HG03457 (cell line): ENCODE measurements around the gene CCDC80.
"Not testable (repeated sequence)": the region's sequence is repeated elsewhere in the genome, so short reads cannot be mapped to it uniquely, and the experiment has no call there.

Experiments
- ATAC-seq: cut with Tn5 transposase; IDR thresholded peaks from one replicate; pipeline ENCODE4 v1.9.1; 2021; ENCODE audit warnings: moderate number of reproducible peaks; ENCODE audit not compliant: unreplicated experiment

Gene CCDC80

DNA sequence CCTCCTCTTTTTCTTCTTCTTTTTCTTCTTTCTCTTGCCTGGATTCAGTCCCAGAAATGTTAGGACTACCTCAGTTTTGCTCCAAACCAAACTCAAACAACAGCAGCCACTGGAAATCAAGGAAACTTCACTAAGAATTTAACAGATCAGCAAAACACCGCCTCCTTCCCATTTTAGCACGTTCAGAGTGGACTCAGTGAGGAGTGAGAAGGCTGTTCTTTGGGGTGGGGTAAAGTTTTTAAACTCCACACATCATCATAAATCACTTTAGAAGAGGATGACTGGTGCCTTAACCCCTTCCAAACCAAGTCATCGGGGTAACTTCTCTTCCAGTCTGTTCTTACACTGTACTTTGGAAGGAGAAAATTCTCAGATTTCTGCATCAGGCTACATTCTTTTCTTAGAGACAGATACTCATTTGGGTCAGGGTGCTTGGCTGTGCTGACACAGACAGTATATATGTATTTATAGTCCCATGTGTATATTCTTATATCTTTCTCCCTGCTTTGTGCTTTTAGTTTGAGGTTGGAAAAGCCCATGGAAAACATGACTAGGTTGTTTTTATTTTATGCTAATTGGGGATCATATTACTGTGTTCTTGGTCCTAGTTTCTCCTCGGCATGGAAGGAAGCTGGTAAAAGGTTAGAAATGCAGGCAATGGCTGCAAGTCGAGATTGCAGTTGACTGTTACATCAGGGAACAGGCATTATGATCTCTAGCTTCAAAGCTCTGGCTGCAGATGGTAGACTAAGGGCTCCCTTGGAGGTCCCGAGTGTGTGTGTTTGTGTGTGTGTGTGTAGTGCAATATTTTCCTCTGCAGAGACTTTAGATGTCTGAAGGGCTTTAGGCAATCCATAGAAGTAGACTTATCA, at the start of gene CCDC80:
TSS of gene CCDC80 (minus strand) at position 214 of the 872 bp plus-strand sequence. CDS start 1,238 bp downstream, outside the sequence.
- ATAC-seq, result no peak

- ATAC-seq, result no peak
Measured at GRCh38 chr3:112689989-112690388, 49.0 kb upstream of the CCDC80 start.

DNA sequence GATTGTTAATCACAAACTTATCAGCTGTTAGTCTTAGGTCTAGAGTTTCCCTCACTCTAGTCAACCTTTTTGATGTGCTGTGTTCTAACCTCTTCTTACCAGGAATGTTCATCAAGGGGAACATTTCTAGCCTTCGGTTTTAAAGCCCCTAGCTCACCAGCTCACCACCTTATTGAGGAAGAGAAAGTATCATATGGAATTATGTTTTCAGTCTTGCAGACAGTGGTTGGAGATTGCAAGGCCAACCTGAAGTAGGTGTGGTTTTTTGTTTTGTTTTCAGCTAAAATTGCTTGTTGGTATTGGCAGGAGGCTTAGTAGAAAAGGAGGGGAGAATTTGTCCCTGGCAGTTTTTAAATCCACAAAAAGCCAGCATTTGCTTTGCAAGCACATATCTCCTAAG, 48.4 kb upstream of the CCDC80 start:
- no peak for ATAC-seq

GRCh38 chr3:112688819-112689218, 47.9 kb upstream of the CCDC80 start:
- ATAC-seq, result no peak

DNA sequence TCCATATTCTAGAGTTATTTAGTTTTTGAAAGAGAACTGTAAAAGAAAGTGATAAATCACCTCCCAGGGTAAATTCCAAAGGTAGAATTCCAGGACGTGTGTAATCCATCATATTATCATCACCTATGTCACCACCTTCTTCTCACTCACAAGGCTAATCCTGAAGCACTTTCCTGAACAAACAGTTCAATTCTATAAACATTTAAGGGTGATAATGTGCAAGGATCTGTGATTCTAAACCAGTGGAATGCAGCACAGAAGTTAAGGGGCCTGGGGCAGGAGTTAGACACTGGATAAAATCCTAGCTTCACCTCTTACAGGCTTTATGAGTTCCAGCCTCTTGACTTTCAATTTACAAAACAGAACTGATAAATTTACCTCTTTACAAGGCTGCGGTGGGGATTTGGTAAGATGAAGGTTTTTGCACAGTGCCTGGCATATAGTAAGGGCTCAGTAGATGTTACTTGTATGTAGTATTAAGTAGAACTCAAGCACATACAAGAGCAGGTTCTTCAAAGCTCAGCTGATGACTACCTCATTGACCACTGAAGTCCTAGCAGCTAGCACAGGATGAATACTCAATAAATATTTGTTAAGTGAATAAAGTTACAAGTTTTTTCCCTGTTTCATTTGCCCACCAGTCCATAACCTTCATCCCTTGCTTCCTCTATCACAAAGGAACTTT, 47.3 kb upstream of the CCDC80 start:
- ATAC-seq, result no peak

GRCh38 chr3:112687616-112688015, 46.7 kb upstream of the CCDC80 start:
- no peak for ATAC-seq

DNA sequence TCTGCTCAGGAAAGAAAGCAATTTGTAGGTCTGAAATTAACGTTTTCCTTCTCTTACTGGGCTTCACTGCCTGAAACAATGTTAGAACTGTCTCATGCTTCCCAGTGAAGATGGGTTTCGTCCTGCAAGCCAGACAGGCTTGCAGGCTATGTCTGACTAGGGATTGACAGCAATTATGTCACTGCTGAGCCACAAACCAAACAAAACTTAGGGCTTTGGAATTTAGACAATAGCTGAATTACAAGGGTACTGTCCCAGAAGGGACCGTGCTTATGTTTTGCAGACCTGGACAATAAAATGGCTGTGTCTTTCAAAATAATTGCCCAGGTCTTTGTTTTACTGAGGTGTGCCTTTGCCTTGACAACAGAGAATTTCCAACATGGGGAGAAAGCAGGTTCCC, 46.3 kb upstream of the CCDC80 start:
- ATAC-seq, result no peak

GRCh38 chr3:112685956-112686799, 45.2 kb upstream of the CCDC80 start:
- no peak for ATAC-seq

GRCh38 chr3:112685420-112685819, 44.5 kb upstream of the CCDC80 start:
- no peak for ATAC-seq

- ATAC-seq, result no peak
Measured at GRCh38 chr3:112682361-112682760, 41.4 kb upstream of the CCDC80 start.

GRCh38 chr3:112681822-112682325, 40.9 kb upstream of the CCDC80 start:
- no peak for ATAC-seq

DNA sequence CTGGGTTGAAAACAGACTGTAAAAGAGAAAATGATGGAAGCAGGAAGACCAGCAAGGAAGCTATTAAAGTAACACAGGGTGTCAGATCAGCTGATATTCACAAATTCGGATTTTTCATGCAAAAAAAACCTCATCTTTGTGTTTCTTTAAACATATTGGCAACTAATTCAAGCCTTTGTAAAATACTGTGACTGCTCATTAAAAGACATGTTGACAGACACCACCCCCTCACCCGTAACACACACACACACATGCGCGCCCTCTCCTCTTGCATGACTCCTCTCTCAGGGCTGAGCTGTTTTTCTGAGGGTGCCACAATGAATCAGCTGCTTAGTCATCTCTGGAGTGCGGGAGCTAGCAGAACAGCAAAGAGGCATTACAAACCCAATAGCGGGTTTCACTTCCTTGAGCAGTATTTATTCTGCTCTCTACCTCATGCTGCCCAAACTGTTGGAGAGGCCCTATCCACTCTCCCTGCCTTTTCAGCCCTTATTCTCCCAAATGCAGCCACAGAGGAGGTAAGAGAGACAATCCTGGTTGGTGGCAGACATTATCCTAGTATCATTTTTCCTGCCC, 35.8 kb upstream of the CCDC80 start:
- ATAC-seq, result peak; percentile 95

DNA sequence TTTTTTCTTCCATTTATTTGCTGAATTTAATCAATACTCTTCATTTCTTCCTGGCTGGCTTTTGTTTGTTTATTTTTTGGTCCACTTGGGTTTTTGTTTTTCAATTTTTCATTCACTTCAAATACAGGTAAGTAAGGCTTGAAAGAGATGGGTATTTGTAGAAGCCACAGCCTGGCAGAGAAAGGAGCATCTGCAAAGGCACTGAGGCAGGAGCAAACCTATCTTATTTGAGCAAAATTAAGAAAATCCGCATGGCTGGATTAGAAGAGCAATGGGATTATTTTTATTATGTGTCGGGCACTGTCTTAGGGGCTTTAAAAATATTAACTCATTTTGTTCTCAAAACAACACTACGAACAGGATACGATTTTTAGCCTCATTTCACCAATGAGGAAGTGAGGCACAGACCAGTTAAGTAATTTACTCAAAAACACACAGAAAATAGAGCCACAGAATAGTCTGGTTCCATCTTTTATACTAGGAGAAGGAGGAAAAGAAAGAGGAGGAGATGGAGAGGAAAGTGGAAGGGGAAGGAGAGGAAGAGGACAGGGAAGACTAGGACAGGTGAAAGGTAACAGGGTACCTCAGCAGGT, 35.1 kb upstream of the CCDC80 start:
- no peak for ATAC-seq

GRCh38 chr3:112675349-112675748, 34.4 kb upstream of the CCDC80 start:
- no peak for ATAC-seq

DNA sequence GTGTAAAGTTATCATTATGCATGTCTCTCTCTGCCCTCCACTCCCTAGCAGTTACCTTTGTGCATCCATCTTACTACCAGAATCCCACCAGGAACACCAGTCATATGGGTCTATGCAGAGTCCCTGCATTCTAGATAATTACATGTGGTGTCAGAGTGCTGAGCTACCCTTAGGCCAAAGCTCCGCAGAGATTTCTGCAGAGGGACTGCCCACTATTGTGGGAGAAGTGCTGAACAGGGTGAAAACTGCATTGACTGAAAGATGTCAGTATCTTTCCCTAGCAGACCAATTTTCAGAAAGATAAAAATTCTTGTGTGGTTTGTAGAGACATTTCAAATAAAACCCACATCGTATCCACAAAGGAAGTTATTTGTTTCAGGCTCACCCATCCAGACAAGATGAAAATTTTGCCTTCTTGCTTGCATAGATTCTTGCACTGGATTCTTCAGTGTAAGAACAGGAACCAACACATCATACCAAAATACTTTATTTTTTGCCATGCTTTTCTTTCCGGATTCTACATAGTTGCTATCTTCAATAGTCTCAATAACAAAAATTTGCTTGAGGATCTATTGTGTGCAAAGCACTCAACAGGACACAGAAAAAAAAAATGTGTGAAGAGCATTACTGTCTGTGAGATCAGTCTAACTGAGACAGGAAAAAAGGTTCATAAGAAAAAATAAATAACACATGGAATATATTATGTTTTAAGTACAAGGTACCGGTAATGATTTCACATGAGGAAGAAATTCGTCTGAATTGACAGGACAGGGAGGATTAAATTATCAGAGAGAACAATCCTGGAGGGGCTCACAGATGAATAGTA, 32.0 kb upstream of the CCDC80 start:
- ATAC-seq, result no peak

GRCh38 chr3:112671930-112672715, 31.2 kb upstream of the CCDC80 start:
- ATAC-seq, result no peak

DNA sequence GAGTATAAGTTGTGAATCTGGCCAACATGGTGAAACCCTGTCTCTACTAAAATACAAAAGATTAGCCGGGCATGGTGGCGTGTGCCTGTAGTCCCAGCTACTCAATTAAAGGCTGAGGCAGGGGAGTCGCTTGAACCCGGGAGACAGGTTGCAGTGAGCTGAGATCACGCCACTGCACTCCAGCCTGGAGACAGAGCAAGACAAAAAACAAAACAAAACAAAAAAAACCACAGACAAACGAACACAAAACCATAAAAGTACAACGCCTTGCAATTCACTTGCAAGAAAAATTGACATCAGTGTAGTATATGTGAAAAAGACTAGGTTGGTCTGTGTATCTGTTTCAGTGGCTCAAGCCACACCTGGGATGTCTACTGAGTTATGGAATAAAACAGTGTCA, 29.9 kb upstream of the CCDC80 start:
- ATAC-seq, result no peak

DNA sequence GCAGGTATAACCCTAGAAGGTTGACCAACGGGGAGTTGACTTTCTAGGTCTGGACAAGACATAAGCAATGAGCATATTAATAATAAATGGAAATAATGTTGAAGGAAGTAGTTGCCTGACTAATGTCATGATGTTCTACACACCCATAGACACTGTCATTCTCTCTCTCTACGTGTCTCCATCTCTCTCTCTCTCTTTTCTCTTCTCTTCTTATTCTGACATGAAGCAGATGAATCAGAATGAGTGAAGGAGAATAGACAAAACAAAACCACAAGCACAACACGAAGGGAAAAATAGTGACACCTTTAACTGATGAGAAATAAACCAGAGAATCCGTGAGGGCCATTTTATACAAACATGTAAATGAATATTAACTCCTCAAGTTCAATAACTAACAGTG, 26.7 kb upstream of the CCDC80 start:
- no peak for ATAC-seq

DNA sequence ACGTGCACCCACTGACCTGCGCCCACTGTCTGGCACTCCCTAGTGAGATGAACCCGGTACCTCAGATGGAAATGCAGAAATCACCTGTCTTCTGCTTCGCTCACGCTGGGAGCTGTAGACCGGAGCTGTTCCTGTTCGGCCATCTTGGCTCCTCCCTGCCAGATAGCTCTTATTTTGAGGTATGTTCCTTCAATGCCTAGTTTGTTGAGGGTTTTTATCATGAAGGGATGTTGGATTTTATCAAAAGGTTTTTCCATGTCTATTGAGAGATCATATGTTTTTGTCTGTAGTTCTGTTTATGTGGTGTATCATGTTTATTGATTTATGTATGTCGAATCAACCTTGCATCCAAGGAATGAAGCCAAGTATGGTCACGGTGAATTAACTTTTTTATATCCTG, 24.1 kb upstream of the CCDC80 start:
- ATAC-seq, result not testable (repeated sequence)
